Stimulated activated CD8-positive, alpha-beta memory T cell treated with anti-CD3 and anti-CD28 coated beads, Interleukin-2, amount 100 ng/mL, for 48 hours (primary cell): ENCODE measurements around the gene ADGRB2.
A peak's percentile ranks its signal among the peaks of the same experiment; 100 is the strongest.

Experiments
- DNase-seq, 2 donors: peaks; one replicate each; pipeline ENCODE4 v3.0.0-alpha.2; 2020; ENCODE audit warnings: low read depth in 2 of 2

Gene ADGRB2

GRCh38 chr1:31765041-31765467, 914 bp upstream of the ADGRB2 start:
- DNase-seq: no peak

- DNase-seq: no peak
Observed at GRCh38 chr1:31763671-31764311, 349 bp downstream of the ADGRB2 start.

GRCh38 chr1:31762726-31763670, 1.1 kb downstream of the ADGRB2 start:
- peak; percentile 54 to 57 for DNase-seq

- DNase-seq: no peak
Observed at GRCh38 chr1:31762323-31762722, 1.8 kb downstream of the ADGRB2 start.

- no peak for DNase-seq
Observed at GRCh38 chr1:31761883-31762282, 2.3 kb downstream of the ADGRB2 start.

- DNase-seq: peak in 1 of 2 donors; percentile 37
Observed at GRCh38 chr1:31760471-31761470, 3.4 kb downstream of the ADGRB2 start.

- no peak for DNase-seq
Observed at GRCh38 chr1:31759298-31760023, 4.7 kb downstream of the ADGRB2 start.

GRCh38 chr1:31758823-31759222, 5.3 kb downstream of the ADGRB2 start:
- DNase-seq: no peak

GRCh38 chr1:31757989-31758388, 6.2 kb downstream of the ADGRB2 start:
- no peak for DNase-seq

- no peak for DNase-seq
Observed at GRCh38 chr1:31757204-31757679, 6.9 kb downstream of the ADGRB2 start.

- no peak for DNase-seq
Observed at GRCh38 chr1:31756578-31756977, 7.6 kb downstream of the ADGRB2 start.

GRCh38 chr1:31755850-31756492, 8.2 kb downstream of the ADGRB2 start:
- no peak for DNase-seq

GRCh38 chr1:31755197-31755611, 8.9 kb downstream of the ADGRB2 start:
- DNase-seq: no peak

- no peak for DNase-seq
Observed at GRCh38 chr1:31754397-31754796, 9.7 kb downstream of the ADGRB2 start.

- DNase-seq: no peak
Observed at GRCh38 chr1:31753707-31754349, 10.3 kb downstream of the ADGRB2 start.

GRCh38 chr1:31752952-31753475, 11.1 kb downstream of the ADGRB2 start:
- no peak for DNase-seq

- no peak for DNase-seq
Observed at GRCh38 chr1:31752258-31752657, 11.9 kb downstream of the ADGRB2 start.

GRCh38 chr1:31751822-31752241, 12.3 kb downstream of the ADGRB2 start:
- DNase-seq: no peak

- no peak for DNase-seq
Observed at GRCh38 chr1:31750858-31751510, 13.2 kb downstream of the ADGRB2 start.
